ENCODE data around the gene PPEF1. TPM values are rescaled to one million over a fixed set of nuclear protein-coding genes. Genes with fewer than 3 reads are reported as not detected.

PPEF1 gene
- total and polyA plus RNA-seq, 2 of the 4 experiments (the other 2 are of a cell fraction), result not detected

GRCh38 chrX:18698737-18699650 lies 8.5 kb upstream of the PPEF1 start:
- intact Hi-C loops (cut with micrococcal nuclease), result no loop called here
- Histone ChIP-seq H3K4me2 (ENCODE audit: low read depth, low read length) (no peak overlapping the region), H2AK9ac (replicated peaks; ENCODE audit: low read depth, low read length, poor library complexity) (no peak overlapping the region), H3K36me3 (ENCODE audit: control insufficient read depth, insufficient read depth, low read length) (no peaks in the 10 kb centered on the region), H3K27me3 (ENCODE audit: control insufficient read depth, insufficient read depth, low read length) (no peaks in the 10 kb centered on the region; the same call in 1 of the 2 replicates), H2BK20ac (ENCODE audit: low read depth, low read length) (no peak overlapping the region), H3K4me1 (ENCODE audit: control insufficient read depth, insufficient read depth, low read length) (peaks cover 4% of the 10 kb centered on the region; the same call in 1 of the 2 replicates), H3K4me3 (ENCODE audit: insufficient read depth, low read depth, low read length) (no peak overlapping the region), H3K56ac (ENCODE audit: extremely low read depth, insufficient read depth, low read length) (no peak overlapping the region), H4K5ac (ENCODE audit: low read depth, low read length) (no peak overlapping the region), H2BK15ac (ENCODE audit: low read depth, low read length) (no peak overlapping the region), H3K9me1 (ENCODE audit: insufficient read depth, low read length) (no peaks in the 10 kb centered on the region), H4K91ac (ENCODE audit: insufficient read depth, low read depth, low read length) (no peak overlapping the region), H4K20me1 (ENCODE audit: insufficient read depth, low read length) (no peaks in the 10 kb centered on the region), H2AK5ac (ENCODE audit: low read depth, low read length) (no peak overlapping the region), H3K9ac (ENCODE audit: low read depth, low read length) (no peak overlapping the region), H2AFZ (replicated peaks; ENCODE audit: low read length, poor library complexity) (no peak overlapping the region), H4K8ac (ENCODE audit: low read depth in 2 of 2, low read length in 2 of 2) (no peak overlapping the region), H3K4ac (ENCODE audit: low read depth, low read length) (no peak overlapping the region), H2BK120ac (ENCODE audit: low read depth, low read length) (no peak overlapping the region), H3K14ac (replicated peaks; ENCODE audit: low read depth, low read length) (no peak overlapping the region), H3K18ac (ENCODE audit: low read depth, low read length) (no peak overlapping the region), H3K27ac (ENCODE audit: insufficient read depth, low read length) (no peak overlapping the region), H2BK5ac (ENCODE audit: low read depth, low read length, poor library complexity, severe bottlenecking) (no peak overlapping the region), H3K9me3 (ENCODE audit: control insufficient read depth, insufficient read depth, low read length) (peaks cover 3% of the 10 kb centered on the region; the same call in 1 of the 2 replicates), H3K23ac (ENCODE audit: low read depth, low read length) (no peak overlapping the region), H3K79me1 (ENCODE audit: low read depth in 1 of 2, low read length in 2 of 2) (no peaks in the 10 kb centered on the region)
- ChIA-PET POLR2A (ENCODE audit: unreplicated experiment) (no interaction called here), CTCF (interaction anchor here (0.6 kb wide), 1 partner anchor 479 kb away, joined by 3 read pairs; no protein-coding TSS in a partner anchor)
- TF ChIP-seq FOS (IDR thresholded peaks at IDR 0.05; ENCODE audit: low read depth, low read length) (no peak), RFX5 (IDR thresholded peaks at IDR 0.05; ENCODE audit: low read depth, low read length) (no peak), MAFK (IDR thresholded peaks at IDR 0.05; ENCODE audit: low read depth, low read length) (no peak), MXI1 (IDR thresholded peaks at IDR 0.05; ENCODE audit: borderline replicate concordance, low read depth, low read length) (no peak), CEBPB (IDR thresholded peaks at IDR 0.05; ENCODE audit: low read depth, low read length) (no peak), POLR2A (IDR thresholded peaks at IDR 0.05; ENCODE audit: low read depth, low read length) (no peak), NFE2L2 (IDR thresholded peaks at IDR 0.05; ENCODE audit: low read depth, low read length) (no peak), ELK1 (IDR thresholded peaks at IDR 0.05; ENCODE audit: borderline replicate concordance, low read depth, low read length) (no peak), RAD21 (IDR thresholded peaks at IDR 0.05; ENCODE audit: low read length) (no peak), SMC3 (IDR thresholded peaks at IDR 0.05; ENCODE audit: low read depth, low read length) (no peak), USF2 (IDR thresholded peaks at IDR 0.05; ENCODE audit: low read depth, low read length) (no peak), CTCF (conservative IDR thresholded peaks at IDR 0.05; ENCODE audit: low read depth, low read length) (no peak)
- BruUV-seq (replicated peaks), result no TSS peak
- dilution Hi-C loops (cut with HindIII; ENCODE audit: low sequenced_read_pairs, unreplicated experiment), result no loop called here
- 65% methylated on average over 6 of the region's 12 CpGs; no CpG with 5 or more reads in 1 of the 2 experiments for WGBS, 2 experiments (ENCODE audit: extremely low coverage in 2 of 2, insufficient read length in 1 of 2)
- no peak for DNase-seq
- ATAC-seq (ENCODE audit: low read depth), result no peak
- in situ Hi-C loops (cut with MboI; ENCODE audit: low sequenced_read_pairs), result no loop called here
